HepG2 (cell line): ENCODE measurements around the gene SPHK1. TPM values are rescaled to one million over a fixed set of nuclear protein-coding genes. Genes with fewer than 3 reads are reported as not detected.

Experiments
- CBX2 ChIP-seq, 2 experiments: fragments of 200-600 bp in 1 of 2; sonication (generic); formaldehyde crosslinking in 1 of 2; IDR thresholded peaks; 2 replicates each; pipeline versions ENCODE4 v1.7.0 to v1.8.1; 2018 to 2022; ENCODE audit warnings: low read depth in 2 of 2, low read length in 1 of 2, mild to moderate bottlenecking in 1 of 2, missing genetic modification reagents in 1 of 2
- DPF2 ChIP-seq: sonication (generic); formaldehyde crosslinking; IDR thresholded peaks from 2 replicates; pipeline ENCODE4 v1.4.0; 2020; ENCODE audit warnings: mild to moderate bottlenecking, low read depth, missing genetic modification reagents, borderline replicate concordance
- ELF3 ChIP-seq: IDR thresholded peaks from 2 replicates; pipeline ENCODE4 v1.6.1; 2016; ENCODE audit warnings: missing genetic modification reagents, missing compliant biosample characterization
- HCFC1 ChIP-seq: fragments of 150-350 bp; IDR thresholded peaks from 2 replicates; pipeline ENCODE4 v1.6.1; 2014; ENCODE audit warnings: low read depth, low read length
- HMG20B ChIP-seq: conservative IDR thresholded peaks from 2 replicates; pipeline ENCODE4 v1.6.1; 2016; ENCODE audit warnings: missing genetic modification reagents, missing compliant biosample characterization
- MAFG ChIP-seq: sonication (generic); formaldehyde crosslinking; IDR thresholded peaks from 2 replicates; pipeline ENCODE4 v1.5.1; 2020; ENCODE audit warnings: mild to moderate bottlenecking, missing genetic modification reagents
- POGZ ChIP-seq: sonication (generic); formaldehyde crosslinking; IDR thresholded peaks from 2 replicates; pipeline ENCODE4 v1.4.0; 2020; ENCODE audit warnings: mild to moderate bottlenecking, missing genetic modification reagents
- PTBP1 ChIP-seq: fragments of 200-400 bp; formaldehyde crosslinking; IDR thresholded peaks from 2 replicates; pipeline ENCODE4 v1.6.1; 2018; ENCODE audit warnings: low read length, low read depth; ENCODE audit not compliant: poor library complexity, severe bottlenecking
- RFX3 ChIP-seq: IDR thresholded peaks from 2 replicates; pipeline ENCODE4 v1.6.1; 2016; ENCODE audit warnings: missing biosample characterization, missing genetic modification reagents
- SMAD3 ChIP-seq: sonication (generic); formaldehyde crosslinking; IDR thresholded peaks from 2 replicates; pipeline ENCODE4 v1.4.0; 2020; ENCODE audit warnings: missing genetic modification reagents
- ZNF10 ChIP-seq: sonication (generic); formaldehyde crosslinking; IDR thresholded peaks from 2 replicates; pipeline ENCODE4 v1.4.0; 2020; ENCODE audit warnings: mild to moderate bottlenecking, low read depth, missing genetic modification reagents, borderline replicate concordance
- ZNF775 ChIP-seq: sonication (generic); formaldehyde crosslinking; IDR thresholded peaks from 2 replicates; pipeline ENCODE4 v1.4.0; 2020; ENCODE audit warnings: missing genetic modification reagents, mild to moderate bottlenecking, moderate library complexity, borderline replicate concordance
- ZNF782 ChIP-seq: sonication (generic); formaldehyde crosslinking; IDR thresholded peaks from 2 replicates; pipeline ENCODE4 v1.4.0; 2020; ENCODE audit warnings: missing genetic modification reagents, mild to moderate bottlenecking, borderline replicate concordance
- polyA plus RNA-seq, 8 experiments: library from polyadenylated mRNA; depleted of rRNA in 3 of 8; stranded (reverse) in 7 of 8; unstranded in 1 of 8; fragments of >200 nt; fragmentation: Illumina TruSeq in 4 of 8; extraction: Trizol in 4 of 8; gene quantifications; 2 replicates each; pipeline versions ENCODE4 v1.2.1 to v1.2.3, GENCODE V29; 2011 to 2016; ENCODE audit warnings: low read depth in 4 of 8, missing spikeins in 1 of 8, mixed read lengths in 1 of 8; ENCODE audit not compliant: insufficient read depth in 1 of 8
- total RNA-seq, 5 experiments: library from RNA; depleted of rRNA; stranded (reverse); fragments of >200 nt; fragmentation: Illumina TruSeq; extraction: Trizol; gene quantifications; 2 replicates each; pipeline ENCODE4 v1.2.3, GENCODE V29; 2016; ENCODE audit warnings: low read depth in 1 of 5
- TF ChIP-seq, protein P1 (sequence below): sonication (generic); formaldehyde crosslinking; IDR thresholded peaks from 2 replicates; pipeline ENCODE4 v1.5.1; 2020; ENCODE audit warnings: mild to moderate bottlenecking, missing genetic modification reagents, moderate library complexity
- TF ChIP-seq, protein P2 (sequence below): sonication (generic); formaldehyde crosslinking; IDR thresholded peaks from 2 replicates; pipeline ENCODE4 v1.5.0; 2020; ENCODE audit warnings: mild to moderate bottlenecking, missing genetic modification reagents, borderline replicate concordance
- TF ChIP-seq, protein P3 (sequence below): sonication (generic); formaldehyde crosslinking; IDR thresholded peaks from 2 replicates; pipeline ENCODE4 v1.5.0; 2020; ENCODE audit warnings: mild to moderate bottlenecking, missing genetic modification reagents
- TF ChIP-seq, protein P4 (sequence below): sonication (generic); formaldehyde crosslinking; IDR thresholded peaks from 2 replicates; pipeline ENCODE4 v1.4.0; 2020; ENCODE audit warnings: missing genetic modification reagents

Gene SPHK1
- total and polyA plus RNA-seq, 2 of the 13 experiments (the other 11 are each of a cell fraction or from before 2014, with no cell fraction given): 129 to 160 TPM

DNA sequence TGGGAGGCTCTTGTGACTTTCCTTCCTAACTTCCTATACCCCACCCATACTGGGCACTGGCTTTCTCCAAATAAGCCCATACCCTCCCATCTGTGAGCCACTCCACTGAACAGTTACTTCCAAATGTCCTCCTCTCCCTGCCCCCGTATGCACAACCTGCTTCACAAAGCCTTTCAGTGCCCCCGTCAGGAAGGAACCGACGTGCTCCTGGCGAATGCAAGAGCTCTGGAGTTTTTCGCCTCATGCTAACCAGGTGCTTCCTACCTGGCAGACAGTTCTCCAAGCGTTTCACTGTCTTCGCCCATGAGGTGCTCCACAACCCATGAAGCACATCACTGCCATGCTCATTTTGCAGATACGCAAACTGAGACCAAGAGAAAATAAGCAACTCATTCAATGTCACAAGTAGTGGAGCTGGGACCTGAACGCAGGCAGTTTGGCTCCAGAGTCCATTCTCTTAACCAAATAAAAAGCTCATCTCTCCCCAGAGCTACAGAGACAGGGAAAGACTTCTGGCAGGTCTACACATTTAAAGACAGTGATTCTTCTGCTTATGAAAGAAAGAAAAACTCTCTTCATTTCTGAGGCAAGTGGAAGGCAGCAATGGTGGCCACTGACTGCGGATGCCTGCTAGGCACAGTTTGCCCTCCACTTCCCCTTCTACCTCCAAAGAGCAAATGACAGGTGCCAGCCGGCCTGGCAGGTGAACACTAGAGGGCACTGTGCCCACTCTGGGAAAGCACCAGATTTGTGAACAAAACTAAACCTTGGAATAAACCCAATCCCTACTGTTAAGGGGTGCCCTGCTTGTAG is 23.8 kb downstream of the SPHK1 start (continued):
- TF ChIP-seq, protein P1, sequence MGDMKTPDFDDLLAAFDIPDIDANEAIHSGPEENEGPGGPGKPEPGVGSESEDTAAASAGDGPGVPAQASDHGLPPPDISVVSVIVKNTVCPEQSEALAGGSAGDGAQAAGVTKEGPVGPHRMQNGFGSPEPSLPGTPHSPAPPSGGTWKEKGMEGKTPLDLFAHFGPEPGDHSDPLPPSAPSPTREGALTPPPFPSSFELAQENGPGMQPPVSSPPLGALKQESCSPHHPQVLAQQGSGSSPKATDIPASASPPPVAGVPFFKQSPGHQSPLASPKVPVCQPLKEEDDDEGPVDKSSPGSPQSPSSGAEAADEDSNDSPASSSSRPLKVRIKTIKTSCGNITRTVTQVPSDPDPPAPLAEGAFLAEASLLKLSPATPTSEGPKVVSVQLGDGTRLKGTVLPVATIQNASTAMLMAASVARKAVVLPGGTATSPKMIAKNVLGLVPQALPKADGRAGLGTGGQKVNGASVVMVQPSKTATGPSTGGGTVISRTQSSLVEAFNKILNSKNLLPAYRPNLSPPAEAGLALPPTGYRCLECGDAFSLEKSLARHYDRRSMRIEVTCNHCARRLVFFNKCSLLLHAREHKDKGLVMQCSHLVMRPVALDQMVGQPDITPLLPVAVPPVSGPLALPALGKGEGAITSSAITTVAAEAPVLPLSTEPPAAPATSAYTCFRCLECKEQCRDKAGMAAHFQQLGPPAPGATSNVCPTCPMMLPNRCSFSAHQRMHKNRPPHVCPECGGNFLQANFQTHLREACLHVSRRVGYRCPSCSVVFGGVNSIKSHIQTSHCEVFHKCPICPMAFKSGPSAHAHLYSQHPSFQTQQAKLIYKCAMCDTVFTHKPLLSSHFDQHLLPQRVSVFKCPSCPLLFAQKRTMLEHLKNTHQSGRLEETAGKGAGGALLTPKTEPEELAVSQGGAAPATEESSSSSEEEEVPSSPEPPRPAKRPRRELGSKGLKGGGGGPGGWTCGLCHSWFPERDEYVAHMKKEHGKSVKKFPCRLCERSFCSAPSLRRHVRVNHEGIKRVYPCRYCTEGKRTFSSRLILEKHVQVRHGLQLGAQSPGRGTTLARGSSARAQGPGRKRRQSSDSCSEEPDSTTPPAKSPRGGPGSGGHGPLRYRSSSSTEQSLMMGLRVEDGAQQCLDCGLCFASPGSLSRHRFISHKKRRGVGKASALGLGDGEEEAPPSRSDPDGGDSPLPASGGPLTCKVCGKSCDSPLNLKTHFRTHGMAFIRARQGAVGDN (CRISPR knock-in tag): 0 out of 2 replicates have a peak, but pooled peaks have one; percentile 24
- peak; percentile 41; the same call in 1 of the 2 replicates for TF ChIP-seq ELF3 (CRISPR knock-in tag)
- TF ChIP-seq ZNF782 (CRISPR knock-in tag): peak; percentile 59; the same call in 1 of the 2 replicates
- no peak for TF ChIP-seq MAFG
- TF ChIP-seq, protein P2, sequence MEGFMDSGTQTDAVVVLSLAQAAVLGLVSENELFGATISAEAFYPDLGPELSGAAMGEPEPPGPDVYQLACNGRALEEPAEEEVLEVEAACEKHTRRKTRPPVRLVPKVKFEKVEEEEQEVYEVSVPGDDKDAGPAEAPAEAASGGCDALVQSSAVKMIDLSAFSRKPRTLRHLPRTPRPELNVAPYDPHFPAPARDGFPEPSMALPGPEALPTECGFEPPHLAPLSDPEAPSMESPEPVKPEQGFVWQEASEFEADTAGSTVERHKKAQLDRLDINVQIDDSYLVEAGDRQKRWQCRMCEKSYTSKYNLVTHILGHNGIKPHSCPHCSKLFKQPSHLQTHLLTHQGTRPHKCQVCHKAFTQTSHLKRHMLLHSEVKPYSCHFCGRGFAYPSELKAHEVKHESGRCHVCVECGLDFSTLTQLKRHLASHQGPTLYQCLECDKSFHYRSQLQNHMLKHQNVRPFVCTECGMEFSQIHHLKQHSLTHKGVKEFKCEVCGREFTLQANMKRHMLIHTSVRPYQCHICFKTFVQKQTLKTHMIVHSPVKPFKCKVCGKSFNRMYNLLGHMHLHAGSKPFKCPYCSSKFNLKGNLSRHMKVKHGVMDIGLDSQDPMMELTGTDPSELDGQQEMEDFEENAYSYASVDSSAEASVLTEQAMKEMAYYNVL (CRISPR knock-in tag): no peak
- TF ChIP-seq, protein P3, sequence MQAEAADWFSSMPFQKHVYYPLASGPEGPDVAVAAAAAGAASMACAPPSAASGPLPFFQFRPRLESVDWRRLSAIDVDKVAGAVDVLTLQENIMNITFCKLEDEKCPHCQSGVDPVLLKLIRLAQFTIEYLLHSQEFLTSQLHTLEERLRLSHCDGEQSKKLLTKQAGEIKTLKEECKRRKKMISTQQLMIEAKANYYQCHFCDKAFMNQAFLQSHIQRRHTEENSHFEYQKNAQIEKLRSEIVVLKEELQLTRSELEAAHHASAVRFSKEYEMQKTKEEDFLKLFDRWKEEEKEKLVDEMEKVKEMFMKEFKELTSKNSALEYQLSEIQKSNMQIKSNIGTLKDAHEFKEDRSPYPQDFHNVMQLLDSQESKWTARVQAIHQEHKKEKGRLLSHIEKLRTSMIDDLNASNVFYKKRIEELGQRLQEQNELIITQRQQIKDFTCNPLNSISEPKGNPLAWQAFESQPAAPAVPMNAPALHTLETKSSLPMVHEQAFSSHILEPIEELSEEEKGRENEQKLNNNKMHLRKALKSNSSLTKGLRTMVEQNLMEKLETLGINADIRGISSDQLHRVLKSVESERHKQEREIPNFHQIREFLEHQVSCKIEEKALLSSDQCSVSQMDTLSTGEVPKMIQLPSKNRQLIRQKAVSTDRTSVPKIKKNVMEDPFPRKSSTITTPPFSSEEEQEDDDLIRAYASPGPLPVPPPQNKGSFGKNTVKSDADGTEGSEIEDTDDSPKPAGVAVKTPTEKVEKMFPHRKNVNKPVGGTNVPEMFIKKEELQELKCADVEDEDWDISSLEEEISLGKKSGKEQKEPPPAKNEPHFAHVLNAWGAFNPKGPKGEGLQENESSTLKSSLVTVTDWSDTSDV: no peak
- no peak for TF ChIP-seq HCFC1
- no peak for TF ChIP-seq ZNF775 (CRISPR knock-in tag)
- TF ChIP-seq SMAD3 (CRISPR knock-in tag): peak; percentile 56; the same call in 1 of the 2 replicates
- TF ChIP-seq, protein P4, sequence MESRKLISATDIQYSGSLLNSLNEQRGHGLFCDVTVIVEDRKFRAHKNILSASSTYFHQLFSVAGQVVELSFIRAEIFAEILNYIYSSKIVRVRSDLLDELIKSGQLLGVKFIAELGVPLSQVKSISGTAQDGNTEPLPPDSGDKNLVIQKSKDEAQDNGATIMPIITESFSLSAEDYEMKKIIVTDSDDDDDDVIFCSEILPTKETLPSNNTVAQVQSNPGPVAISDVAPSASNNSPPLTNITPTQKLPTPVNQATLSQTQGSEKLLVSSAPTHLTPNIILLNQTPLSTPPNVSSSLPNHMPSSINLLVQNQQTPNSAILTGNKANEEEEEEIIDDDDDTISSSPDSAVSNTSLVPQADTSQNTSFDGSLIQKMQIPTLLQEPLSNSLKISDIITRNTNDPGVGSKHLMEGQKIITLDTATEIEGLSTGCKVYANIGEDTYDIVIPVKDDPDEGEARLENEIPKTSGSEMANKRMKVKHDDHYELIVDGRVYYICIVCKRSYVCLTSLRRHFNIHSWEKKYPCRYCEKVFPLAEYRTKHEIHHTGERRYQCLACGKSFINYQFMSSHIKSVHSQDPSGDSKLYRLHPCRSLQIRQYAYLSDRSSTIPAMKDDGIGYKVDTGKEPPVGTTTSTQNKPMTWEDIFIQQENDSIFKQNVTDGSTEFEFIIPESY: 0 out of 2 replicates have a peak, but pooled peaks have one; percentile 28
- TF ChIP-seq PTBP1: no peak
- TF ChIP-seq HMG20B: 0 out of 2 replicates have a peak, but pooled peaks have one; percentile 51
- TF ChIP-seq ZNF10 (CRISPR knock-in tag): no peak
- no peak; the same call in 1 of the 2 replicates for TF ChIP-seq POGZ (CRISPR knock-in tag)
- TF ChIP-seq DPF2 (CRISPR knock-in tag): no peak
- no peak for TF ChIP-seq RFX3
- no peak for TF ChIP-seq CBX2 (IDR thresholded peaks at IDR 0.05; ENCODE audit: low read depth, low read length)
- TF ChIP-seq CBX2 (CRISPR knock-in tag; IDR thresholded peaks at IDR 0.05; ENCODE audit: low read depth): no peak
